ENCODE data around the gene C1orf53. TPM values are rescaled to one million over a fixed set of nuclear protein-coding genes. Genes with fewer than 3 reads are reported as not detected.

Gene C1orf53
- total and polyA plus RNA-seq, 2 of the 13 experiments (the other 11 are each of a cell fraction or from before 2014, with no cell fraction given) = 5.8 to 10.1 TPM

- TF ChIP-seq ZNF431 (CRISPR knock-in tag; IDR thresholded peaks at IDR 0.05; ENCODE audit: borderline replicate concordance, low read depth) (no peak), GRHL1 (CRISPR knock-in tag; conservative IDR thresholded peaks at IDR 0.05) (no peak), KLF11 (CRISPR knock-in tag; IDR thresholded peaks at IDR 0.05) (no peak), GPBP1L1 (CRISPR knock-in tag; IDR thresholded peaks at IDR 0.05) (no peak), ZNF709 (CRISPR knock-in tag; IDR thresholded peaks at IDR 0.05) (no peak), POLR2AphosphoS5 (IDR thresholded peaks at IDR 0.05; ENCODE audit: low read depth, low read length) (no peak), TMF1 (CRISPR knock-in tag; IDR thresholded peaks at IDR 0.05; ENCODE audit: low read depth) (no peak), MAZ (IDR thresholded peaks at IDR 0.05; ENCODE audit: borderline replicate concordance, low read depth, low read length) (no peak), MAZ (CRISPR knock-in tag; IDR thresholded peaks at IDR 0.05; ENCODE audit: low read depth) (no peak), RFX1 (IDR thresholded peaks at IDR 0.05) (no peak), THYN1 (CRISPR knock-in tag; IDR thresholded peaks at IDR 0.05; ENCODE audit: borderline replicate concordance, low read depth) (no peak), XBP1 (CRISPR knock-in tag; IDR thresholded peaks at IDR 0.05) (no peak), MEIS1 (CRISPR knock-in tag; IDR thresholded peaks at IDR 0.05; ENCODE audit: borderline replicate concordance) (no peak), HMGA1 (CRISPR knock-in tag; conservative IDR thresholded peaks at IDR 0.05) (no peak), ZNF138 (CRISPR knock-in tag; IDR thresholded peaks at IDR 0.05; ENCODE audit: low read depth) (no peak), AGO2 (optimal IDR thresholded peaks at IDR 0.05; ENCODE audit: low read depth, low read length) (no peak), ZNF407 (CRISPR knock-in tag; IDR thresholded peaks at IDR 0.05; ENCODE audit: not compliant biosample characterization) (no peak), FOXJ3 (CRISPR knock-in tag; IDR thresholded peaks at IDR 0.05; ENCODE audit: borderline replicate concordance) (peak; percentile 68; the same call in 1 of the 2 replicates), SMARCE1 (IDR thresholded peaks at IDR 0.05; ENCODE audit: borderline replicate concordance) (no peak), ZNF333 (CRISPR knock-in tag; IDR thresholded peaks at IDR 0.05; ENCODE audit: borderline replicate concordance) (no peak), ZSCAN31 (CRISPR knock-in tag; IDR thresholded peaks at IDR 0.05; ENCODE audit: low read depth) (no peak)
Observed at GRCh38 chr1:197884173-197884572, 18.3 kb upstream of the C1orf53 start (continued).

Data from HepG2 (cell line).